GM08714 (cell line): ENCODE results near the gene TTLL11.

Source experiments
- H3K4me3 ChIP-seq: fragments of 200-500 bp; sonication (Bioruptor generic); 2 replicates; pipeline ENCODE4 v1.5.1; 2014; ENCODE audit warnings: mild to moderate bottlenecking, low read length, inconsistent platforms
- ZNF274 ChIP-seq: IDR thresholded peaks from 2 replicates; pipeline ENCODE4 v1.6.1; 2012; ENCODE audit warnings: mild to moderate bottlenecking, low read depth, low read length

The TTLL11 gene

GRCh38 chr9:122128007-122128968 is 35.2 kb upstream of the TTLL11 start:
- no peak overlapping the region for H3K4me3 ChIP-seq
- no peak for TF ChIP-seq ZNF274

- H3K4me3 ChIP-seq: no peak overlapping the region
- TF ChIP-seq ZNF274: no peak
Measured at GRCh38 chr9:122127396-122127798, 34.3 kb upstream of the TTLL11 start.

- H3K4me3 ChIP-seq: no peak overlapping the region; the same call in 1 of the 2 replicates
Measured at GRCh38 chr9:122126331-122127261, 33.5 kb upstream of the TTLL11 start.

GRCh38 chr9:122125509-122126330 is 32.6 kb upstream of the TTLL11 start:
- no peak for TF ChIP-seq ZNF274
- no peak overlapping the region for H3K4me3 ChIP-seq

More at GRCh38 chr9:122126331-122127261, 33.5 kb upstream of the TTLL11 start:
- TF ChIP-seq ZNF274: no peak

GRCh38 chr9:122125158-122125508 is 32.0 kb upstream of the TTLL11 start:
- no peak for TF ChIP-seq ZNF274
- H3K4me3 ChIP-seq: no peak overlapping the region

GRCh38 chr9:122124528-122124927 is 31.4 kb upstream of the TTLL11 start:
- no peak overlapping the region for H3K4me3 ChIP-seq
- TF ChIP-seq ZNF274: no peak

GRCh38 chr9:122124048-122124447 is 30.9 kb upstream of the TTLL11 start:
- no peak for TF ChIP-seq ZNF274
- no peak overlapping the region for H3K4me3 ChIP-seq

GRCh38 chr9:122122903-122123632 is 30.0 kb upstream of the TTLL11 start:
- TF ChIP-seq ZNF274: no peak
- H3K4me3 ChIP-seq: no peak overlapping the region

GRCh38 chr9:122122468-122122867 is 29.4 kb upstream of the TTLL11 start:
- no peak overlapping the region for H3K4me3 ChIP-seq
- TF ChIP-seq ZNF274: no peak

- TF ChIP-seq ZNF274: no peak
- no peak overlapping the region for H3K4me3 ChIP-seq
Measured at GRCh38 chr9:122121931-122122330, 28.8 kb upstream of the TTLL11 start.

GRCh38 chr9:122121391-122121790 is 28.3 kb upstream of the TTLL11 start:
- no peak for TF ChIP-seq ZNF274
- H3K4me3 ChIP-seq: no peak overlapping the region

GRCh38 chr9:122120316-122121071 is 27.4 kb upstream of the TTLL11 start:
- H3K4me3 ChIP-seq: no peak overlapping the region
- TF ChIP-seq ZNF274: no peak

- TF ChIP-seq ZNF274: no peak
- no peak overlapping the region for H3K4me3 ChIP-seq
Measured at GRCh38 chr9:122119721-122120120, 26.6 kb upstream of the TTLL11 start.
